Measurements from ENCODE around the gene NCBP2. TPM values are rescaled to one million over a fixed set of nuclear protein-coding genes. Genes with fewer than 3 reads are reported as not detected.

Gene NCBP2
- total RNA-seq, 4 donors from 2014 or later: 33.3 to 63.3 (median 39.9) TPM

DNA sequence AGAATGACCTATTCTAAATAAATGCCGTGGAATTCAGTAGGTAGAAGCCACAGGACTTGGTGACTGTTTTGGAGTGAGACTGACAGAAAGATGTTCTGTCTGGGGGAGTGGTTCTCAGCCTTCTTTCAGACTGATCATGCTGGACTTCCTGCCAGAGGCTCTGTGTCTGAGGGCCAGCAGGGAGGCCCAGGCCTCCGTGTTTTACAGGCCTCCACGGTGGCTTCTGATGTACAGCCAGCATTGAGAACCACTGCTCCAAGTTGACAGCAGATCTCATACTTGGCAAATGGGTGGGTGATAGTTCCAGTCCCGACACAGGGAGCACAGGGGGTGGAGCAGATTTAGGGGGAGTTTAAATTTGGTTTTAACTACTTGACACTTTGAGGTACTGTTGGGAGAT is 33.0 kb upstream of the NCBP2 start:
- ATAC-seq (ENCODE audit: low FRiP score) (no peak), DNase-seq (ENCODE audit: low spot score) (no peak)
- TF ChIP-seq, protein P1, sequence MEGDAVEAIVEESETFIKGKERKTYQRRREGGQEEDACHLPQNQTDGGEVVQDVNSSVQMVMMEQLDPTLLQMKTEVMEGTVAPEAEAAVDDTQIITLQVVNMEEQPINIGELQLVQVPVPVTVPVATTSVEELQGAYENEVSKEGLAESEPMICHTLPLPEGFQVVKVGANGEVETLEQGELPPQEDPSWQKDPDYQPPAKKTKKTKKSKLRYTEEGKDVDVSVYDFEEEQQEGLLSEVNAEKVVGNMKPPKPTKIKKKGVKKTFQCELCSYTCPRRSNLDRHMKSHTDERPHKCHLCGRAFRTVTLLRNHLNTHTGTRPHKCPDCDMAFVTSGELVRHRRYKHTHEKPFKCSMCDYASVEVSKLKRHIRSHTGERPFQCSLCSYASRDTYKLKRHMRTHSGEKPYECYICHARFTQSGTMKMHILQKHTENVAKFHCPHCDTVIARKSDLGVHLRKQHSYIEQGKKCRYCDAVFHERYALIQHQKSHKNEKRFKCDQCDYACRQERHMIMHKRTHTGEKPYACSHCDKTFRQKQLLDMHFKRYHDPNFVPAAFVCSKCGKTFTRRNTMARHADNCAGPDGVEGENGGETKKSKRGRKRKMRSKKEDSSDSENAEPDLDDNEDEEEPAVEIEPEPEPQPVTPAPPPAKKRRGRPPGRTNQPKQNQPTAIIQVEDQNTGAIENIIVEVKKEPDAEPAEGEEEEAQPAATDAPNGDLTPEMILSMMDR (IDR thresholded peaks at IDR 0.05): no peak

DNA sequence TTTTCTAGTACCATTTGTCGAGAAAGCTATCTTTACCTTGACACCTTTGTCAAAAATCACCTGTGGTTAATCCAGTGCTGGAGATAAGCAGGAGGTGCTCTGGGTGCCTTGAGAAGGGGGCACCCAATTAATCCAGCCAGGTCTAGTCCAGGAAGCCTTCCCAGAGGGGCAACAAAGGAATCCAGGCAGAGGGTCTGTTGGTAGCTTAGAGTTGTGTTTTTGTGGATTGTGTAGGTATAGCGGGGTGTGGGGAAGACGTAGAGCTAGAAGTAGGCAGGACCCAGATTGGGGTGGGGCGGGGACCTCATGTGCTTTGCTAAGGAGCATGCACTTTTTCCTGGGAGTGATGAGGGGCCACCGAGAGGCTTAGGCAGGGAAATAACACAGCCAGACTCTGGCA is 32.3 kb upstream of the NCBP2 start:
- TF ChIP-seq, protein P1 (IDR thresholded peaks at IDR 0.05): no peak
- ATAC-seq (ENCODE audit: low FRiP score): no peak
- DNase-seq (ENCODE audit: low spot score): no peak

DNA sequence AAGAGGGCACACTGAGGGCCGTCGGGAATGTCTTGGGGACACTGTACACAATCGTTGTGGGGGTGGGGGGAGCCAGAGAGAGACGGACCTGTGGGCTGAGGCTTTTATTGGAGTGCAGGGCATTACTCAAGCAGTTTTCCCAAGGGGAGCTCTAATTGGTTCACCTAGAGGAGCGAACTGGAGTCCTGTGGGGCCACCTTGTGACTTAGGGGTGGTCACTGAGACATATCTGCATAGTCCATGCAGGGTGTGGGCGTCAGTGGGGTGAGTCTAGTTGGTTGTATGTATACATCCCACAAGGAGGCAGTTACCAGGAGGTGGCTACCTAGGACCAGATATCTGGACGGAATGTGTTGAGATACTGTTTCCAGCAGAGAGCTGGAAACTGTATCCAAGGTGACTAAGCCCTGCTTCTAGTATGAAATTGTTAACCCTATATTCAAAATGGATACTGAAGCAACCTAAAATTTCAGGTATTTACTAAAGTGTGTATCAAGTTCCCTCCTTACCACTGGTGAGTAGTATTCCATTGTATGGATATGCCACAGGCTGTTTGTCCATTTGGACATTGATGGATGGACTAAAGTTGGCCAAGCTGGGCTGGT is 28.9 kb upstream of the NCBP2 start:
- TF ChIP-seq, protein P1 (IDR thresholded peaks at IDR 0.05): no peak
- ATAC-seq (ENCODE audit: low FRiP score) (no peak), DNase-seq (ENCODE audit: low spot score) (no peak)

DNA sequence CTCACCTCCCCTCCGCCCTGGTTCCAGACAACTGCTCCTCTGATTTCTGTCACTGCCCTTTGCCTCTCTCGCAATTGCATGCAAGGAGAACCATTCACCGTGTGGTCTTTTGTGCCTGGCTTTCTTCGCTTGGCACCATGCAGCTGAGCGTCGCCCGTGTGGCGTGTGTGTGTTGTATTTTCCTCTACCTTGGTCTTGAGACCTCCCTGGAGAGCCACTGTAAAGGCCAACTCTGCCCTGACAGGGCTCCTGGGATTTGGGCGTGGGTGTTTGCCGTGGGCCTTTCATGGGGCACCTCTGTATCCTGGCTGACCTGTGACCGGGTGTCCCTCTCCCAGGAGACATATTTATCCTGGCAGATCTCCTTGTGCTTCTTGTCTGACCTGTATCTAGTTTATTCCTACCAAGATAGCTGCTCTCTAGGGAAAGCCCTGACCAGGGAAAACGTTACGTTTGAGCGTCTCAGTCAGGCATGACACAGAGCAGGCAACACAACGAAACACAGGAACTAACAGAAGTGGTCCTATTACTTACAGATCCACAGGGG is 28.3 kb upstream of the NCBP2 start:
- no peak for DNase-seq (ENCODE audit: low spot score)
- ATAC-seq (ENCODE audit: low FRiP score): no peak
- TF ChIP-seq, protein P1 (IDR thresholded peaks at IDR 0.05): no peak

DNA sequence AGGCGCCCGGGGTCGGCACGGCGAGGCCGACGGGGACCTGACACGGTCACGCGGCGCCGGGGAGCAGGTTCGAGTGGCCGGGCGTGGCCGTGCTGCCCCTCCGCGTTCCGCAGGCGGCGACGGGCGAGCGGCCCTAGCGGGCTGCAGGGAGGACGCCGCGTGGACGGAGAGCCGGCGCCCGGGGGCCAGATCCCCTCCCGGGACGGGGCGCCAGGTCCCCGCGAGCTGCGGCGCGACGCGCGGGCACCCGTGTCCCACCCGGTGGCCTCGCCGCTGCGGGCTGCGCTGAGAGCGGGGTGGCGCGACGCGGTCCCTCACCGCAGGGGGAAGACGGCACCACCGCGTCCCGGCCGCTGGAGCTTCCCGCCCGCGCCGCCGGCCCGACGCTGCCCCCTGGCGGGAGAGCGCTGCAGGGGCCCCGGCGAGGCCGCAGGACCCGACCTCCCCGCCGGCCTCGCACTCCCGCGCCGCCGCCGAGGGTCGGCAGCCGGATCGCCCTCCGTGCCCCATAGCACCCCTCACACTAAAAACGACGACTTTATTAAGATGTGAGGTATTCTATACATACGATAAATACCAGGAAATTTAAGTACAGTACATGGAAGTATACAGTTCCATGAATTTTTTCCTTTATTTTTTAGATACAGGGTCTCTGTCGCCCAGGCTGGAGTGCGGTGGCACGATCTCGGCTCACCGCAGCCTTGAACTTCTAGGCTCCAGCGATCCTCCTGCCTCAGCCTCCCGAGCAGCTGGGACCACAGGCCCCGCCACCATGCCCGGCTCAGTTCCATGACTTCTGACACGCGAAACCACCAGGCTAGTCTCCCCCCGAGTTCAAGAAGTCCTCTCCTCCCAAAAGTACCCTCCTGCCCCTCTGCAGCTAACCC is 27.6 kb upstream of the NCBP2 start:
- TF ChIP-seq, protein P1 (IDR thresholded peaks at IDR 0.05): peak in 2 of 3 donors; percentile 66 to 82
- DNase-seq (ENCODE audit: low spot score) (no peak), ATAC-seq (ENCODE audit: low FRiP score) (peak; percentile 77)

DNA sequence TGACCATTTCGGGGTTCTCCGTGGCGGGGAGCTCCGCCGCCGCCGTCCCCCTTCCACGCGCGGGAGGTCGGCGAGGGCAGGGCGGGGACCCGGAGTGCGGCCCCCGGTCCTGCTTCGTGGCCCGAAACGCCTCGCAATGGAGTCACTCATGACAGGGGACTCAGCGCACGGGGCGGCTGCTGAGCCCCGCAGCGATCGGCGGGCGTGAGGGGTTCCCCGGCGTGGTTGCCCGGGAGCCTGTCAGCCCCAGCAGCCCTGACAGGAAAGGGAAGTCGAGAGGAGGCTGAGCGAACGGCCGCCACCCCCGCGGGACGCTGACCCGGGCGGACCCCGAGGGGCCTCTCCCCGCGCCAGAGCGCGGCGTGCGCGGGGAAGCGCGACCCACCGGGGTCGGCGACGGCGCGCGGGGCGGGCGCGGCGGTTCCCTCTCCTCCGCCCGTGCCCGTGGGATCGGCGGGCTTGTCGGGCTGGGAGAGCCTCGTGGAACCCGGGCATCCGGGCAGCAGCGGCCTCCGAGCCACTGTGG is 26.9 kb upstream of the NCBP2 start:
- TF ChIP-seq, protein P1 (IDR thresholded peaks at IDR 0.05): no peak
- ATAC-seq (ENCODE audit: low FRiP score) (peak; percentile 51), DNase-seq (ENCODE audit: low spot score) (no peak)
